GM12892 (cell line): ENCODE data around the gene PYGB.
"Not testable (repeated sequence)": the region's sequence is repeated elsewhere in the genome, so short reads cannot be mapped to it uniquely, and the experiment has no call there.

Experiments used
- DNase-seq: peaks from one replicate; pipeline ENCODE4 v3.0.0; 2011; ENCODE audit not compliant: insufficient read length
- FAIRE-seq: peaks from 2 replicates; lab custom pipeline; 2011; peaks lifted over from hg19 to GRCh38; lab: Jason Lieb, UNC
- POLR2A ChIP-seq: IDR thresholded peaks from 2 replicates; pipeline ENCODE4 v1.6.1; 2011; ENCODE audit warnings: low read depth, low read length, control low read depth
- POLR2AphosphoS5 ChIP-seq: IDR thresholded peaks from 2 replicates; pipeline ENCODE4 v1.6.1; 2011; ENCODE audit warnings: low read depth, low read length, control low read depth
- TAF1 ChIP-seq: IDR thresholded peaks from 2 replicates; pipeline ENCODE4 v1.6.1; 2011; ENCODE audit warnings: low read depth, mild to moderate bottlenecking, control low read depth, low read length, borderline replicate concordance

PYGB gene

GRCh38 chr20:25256226-25256859 is 8.5 kb downstream of the PYGB start:
- DNase-seq (no peak), FAIRE-seq (no peak)
- TF ChIP-seq POLR2A (no peak), POLR2AphosphoS5 (no peak), TAF1 (no peak)

- DNase-seq (no peak), FAIRE-seq (no peak)
- no peak for TF ChIP-seq POLR2AphosphoS5
- TF ChIP-seq POLR2A = no peak
- TF ChIP-seq TAF1 = no peak
These were observed 9.2 kb downstream of the PYGB start for GRCh38 chr20:25257130-25257529.

GRCh38 chr20:25257756-25258475 is 10.0 kb downstream of the PYGB start:
- no peak for TF ChIP-seq TAF1
- no peak for TF ChIP-seq POLR2A
- DNase-seq = no peak
- no peak for FAIRE-seq

GRCh38 chr20:25258476-25258805 is 10.6 kb downstream of the PYGB start:
- TF ChIP-seq POLR2A (no peak), POLR2AphosphoS5 (no peak), TAF1 (no peak)
- FAIRE-seq (no peak), DNase-seq (no peak)

GRCh38 chr20:25258828-25259227 is 10.9 kb downstream of the PYGB start:
- no peak for FAIRE-seq
- TF ChIP-seq TAF1 (no peak), POLR2A (no peak), POLR2AphosphoS5 (no peak)
- no peak for DNase-seq

- FAIRE-seq (no peak), DNase-seq (no peak)
- no peak for TF ChIP-seq TAF1
- TF ChIP-seq POLR2AphosphoS5 = no peak
- no peak for TF ChIP-seq POLR2A
These were observed 11.5 kb downstream of the PYGB start for GRCh38 chr20:25259358-25259757.

GRCh38 chr20:25259788-25260254 is 11.9 kb downstream of the PYGB start:
- FAIRE-seq (no peak), DNase-seq (no peak)
- TF ChIP-seq POLR2AphosphoS5 (no peak), TAF1 (no peak), POLR2A (no peak)

- not testable (repeated sequence) for FAIRE-seq, DNase-seq
These were observed 13.0 kb downstream of the PYGB start for GRCh38 chr20:25260770-25261437.

- FAIRE-seq (no peak), DNase-seq (no peak)
- no peak for TF ChIP-seq POLR2AphosphoS5
- no peak for TF ChIP-seq POLR2A
- TF ChIP-seq TAF1 = no peak
These were observed 21.4 kb downstream of the PYGB start for GRCh38 chr20:25269057-25269832.

- FAIRE-seq = no peak
- TF ChIP-seq POLR2AphosphoS5 (no peak), POLR2A (no peak), TAF1 (no peak)
- DNase-seq = no peak
These were observed 21.9 kb downstream of the PYGB start for GRCh38 chr20:25269833-25270170.

- FAIRE-seq = no peak
- TF ChIP-seq POLR2AphosphoS5 (no peak), POLR2A (no peak), TAF1 (no peak)
- no peak for DNase-seq
These were observed 23.0 kb downstream of the PYGB start for GRCh38 chr20:25270829-25271251.
